A204.1 (cell line): ENCODE data around the gene PHACTR1.

Experiments used
- FAIRE-seq: peaks from 2 replicates; lab custom pipeline; 2012; peaks lifted over from hg19 to GRCh38; lab: Jason Lieb, UNC

Gene PHACTR1

DNA sequence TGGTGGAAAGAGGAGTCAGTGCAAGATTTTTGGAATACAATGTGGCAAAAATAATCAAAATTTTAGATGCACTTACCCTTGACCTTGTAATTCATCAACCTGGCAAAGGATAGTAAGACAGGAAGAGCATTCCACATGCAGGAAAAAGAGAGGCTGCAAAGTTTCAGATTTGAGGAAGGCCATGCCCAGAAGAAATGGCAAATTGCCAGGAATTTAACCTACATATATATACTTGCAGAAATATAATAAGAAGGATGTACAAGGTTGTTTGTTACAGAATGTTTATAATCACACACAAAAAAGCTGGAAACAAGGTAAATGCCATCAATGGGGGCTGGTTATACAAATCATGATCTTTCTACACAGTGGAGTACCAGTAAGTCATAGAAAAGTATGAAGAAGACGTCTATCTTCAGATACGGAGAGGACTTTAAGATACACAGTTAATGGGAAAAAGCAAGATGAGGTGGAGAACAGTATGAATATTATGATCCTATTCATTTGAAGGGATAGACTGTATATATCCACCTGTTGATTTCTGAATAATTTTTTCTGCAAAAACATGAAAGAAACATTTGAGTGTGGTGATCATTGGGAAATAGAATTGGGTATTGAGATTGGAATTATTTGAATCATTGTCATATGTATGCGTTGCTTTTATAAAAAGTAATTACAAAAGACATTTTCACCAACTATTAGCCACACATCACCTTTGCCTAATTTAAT is 358.0 kb downstream of the PHACTR1 start:
- FAIRE-seq: no peak

DNA sequence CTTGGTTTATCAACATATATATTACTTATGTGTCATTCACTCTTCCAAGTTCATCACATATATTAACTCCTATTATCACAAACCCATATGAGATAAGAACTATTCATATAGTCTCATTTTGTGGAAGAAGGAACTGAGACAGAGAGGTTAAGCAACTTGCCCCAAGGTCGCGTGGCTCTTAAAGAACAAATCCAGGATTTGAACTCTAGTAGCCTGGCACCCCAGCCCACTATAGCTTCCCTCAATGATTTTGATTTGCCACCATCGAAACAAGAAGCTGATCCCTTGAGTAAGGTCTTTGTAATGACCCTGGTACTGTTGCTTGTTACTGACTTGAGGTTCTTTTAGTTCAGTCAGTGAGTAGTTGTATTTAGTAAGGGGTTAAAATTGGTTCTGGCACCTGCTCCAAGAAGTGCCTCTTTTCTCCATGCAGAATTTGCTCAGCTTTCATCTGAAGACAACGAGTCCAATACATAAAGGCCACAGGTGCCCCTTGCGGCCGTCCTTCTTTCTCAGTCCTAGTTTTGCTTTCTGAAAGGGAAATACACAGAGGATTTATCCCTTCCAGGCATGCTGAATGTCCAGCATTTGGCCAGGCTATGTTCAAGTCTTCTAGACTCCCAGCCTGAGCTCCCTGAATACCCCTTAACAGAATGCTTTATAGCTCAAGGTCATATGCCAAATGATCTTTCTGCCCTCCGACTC is 358.7 kb downstream of the PHACTR1 start:
- FAIRE-seq: no peak

DNA sequence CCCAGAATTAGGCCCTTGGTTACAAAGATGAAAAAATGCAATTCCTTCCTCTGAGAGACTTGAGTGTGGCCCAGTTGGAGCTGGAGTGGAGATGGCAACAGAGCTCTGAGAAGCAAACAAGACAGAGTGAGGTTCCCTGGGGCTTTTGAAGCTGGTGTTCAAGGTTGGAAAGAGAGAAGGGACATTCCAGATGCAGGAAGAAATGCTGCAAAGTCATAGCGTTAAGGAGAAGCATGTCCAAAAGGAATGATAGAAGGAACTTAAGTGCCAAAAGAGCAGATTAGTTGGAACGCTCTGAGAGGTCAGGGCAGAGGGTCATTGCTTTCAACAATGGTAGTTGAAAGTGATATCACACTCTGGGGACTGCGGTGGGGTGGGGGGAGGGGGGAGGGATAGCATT is 360.0 kb downstream of the PHACTR1 start:
- no peak for FAIRE-seq

DNA sequence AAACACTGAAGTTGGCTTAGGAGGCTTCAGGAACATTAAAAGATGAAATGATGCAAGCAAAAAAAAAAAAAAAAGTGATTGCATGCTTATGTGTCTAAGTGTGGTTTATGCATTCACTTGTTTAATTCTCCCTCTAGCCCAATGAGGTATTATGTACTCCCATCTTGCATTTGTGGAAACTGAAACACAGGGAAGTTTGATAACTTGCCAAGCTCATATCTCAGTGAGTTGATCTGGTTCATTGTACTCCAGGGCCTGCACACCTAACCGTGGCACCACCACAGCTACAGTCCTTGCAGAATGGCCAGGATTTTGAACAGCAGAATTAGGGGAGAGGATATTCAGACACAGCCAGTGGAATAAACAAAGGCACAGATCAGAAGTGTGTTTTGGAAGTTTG is 360.6 kb downstream of the PHACTR1 start:
- no peak for FAIRE-seq

DNA sequence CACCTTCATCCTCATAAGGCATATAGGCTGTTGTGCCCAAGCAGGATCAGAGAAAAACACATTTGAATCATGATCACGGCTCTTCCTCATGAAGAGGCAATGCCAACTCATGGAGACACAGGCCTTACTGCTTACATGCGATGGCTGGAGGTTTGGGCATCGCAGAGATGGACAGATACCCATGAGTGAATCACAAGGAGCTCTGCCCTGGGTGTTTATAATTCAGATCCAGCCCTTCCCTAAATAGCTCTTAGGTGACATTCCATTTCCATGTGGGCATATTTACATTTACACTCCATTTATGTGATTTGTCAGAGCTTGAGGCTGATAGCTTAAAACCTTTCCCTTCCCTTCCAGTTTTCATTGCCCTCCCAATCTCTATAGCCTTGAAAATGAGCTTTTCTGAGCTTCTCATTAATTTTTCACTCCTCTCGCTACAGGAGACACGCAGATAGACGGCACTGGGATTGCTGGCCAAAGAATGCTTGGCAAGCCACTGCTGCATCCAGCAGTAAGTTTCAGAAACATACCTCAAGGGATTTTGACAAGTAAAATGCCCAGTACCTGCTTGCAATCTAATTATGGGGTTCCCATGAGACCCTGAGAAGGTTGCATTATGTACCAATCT is 362.6 kb downstream of the PHACTR1 start:
- FAIRE-seq: no peak

DNA sequence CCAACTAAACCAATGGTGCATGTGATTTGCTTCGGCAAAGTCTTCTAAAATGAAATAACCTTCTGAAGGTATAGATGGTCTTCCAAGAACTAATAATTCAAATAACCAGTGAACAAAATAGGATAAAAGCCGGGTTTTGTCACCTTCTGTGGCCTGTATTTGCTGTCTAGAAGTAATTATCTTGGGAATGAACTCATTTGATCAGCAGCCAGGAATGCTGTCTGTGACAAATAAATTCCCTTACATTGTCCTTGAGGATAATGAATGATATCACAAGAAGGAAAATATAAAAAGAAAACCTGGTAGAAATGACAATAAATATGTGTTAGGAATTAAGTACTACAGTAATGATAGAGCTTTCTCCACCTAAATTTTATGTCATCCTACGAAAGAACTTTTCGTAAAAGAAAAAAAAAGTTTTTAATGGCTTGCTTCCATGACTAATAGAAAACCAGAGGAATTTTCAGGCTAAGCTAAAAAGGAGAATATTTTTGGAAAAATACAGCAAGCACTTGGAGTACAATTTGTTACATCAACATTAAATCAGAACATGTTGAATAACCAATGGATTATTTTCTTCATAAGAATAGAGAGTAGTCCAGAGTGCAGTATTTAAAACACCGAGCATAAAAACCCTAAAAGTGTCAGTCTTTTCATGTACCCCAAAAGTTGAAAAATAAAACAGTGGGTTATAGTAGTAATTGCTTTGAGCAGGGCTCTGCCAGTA is 364.1 kb downstream of the PHACTR1 start:
- FAIRE-seq: no peak

DNA sequence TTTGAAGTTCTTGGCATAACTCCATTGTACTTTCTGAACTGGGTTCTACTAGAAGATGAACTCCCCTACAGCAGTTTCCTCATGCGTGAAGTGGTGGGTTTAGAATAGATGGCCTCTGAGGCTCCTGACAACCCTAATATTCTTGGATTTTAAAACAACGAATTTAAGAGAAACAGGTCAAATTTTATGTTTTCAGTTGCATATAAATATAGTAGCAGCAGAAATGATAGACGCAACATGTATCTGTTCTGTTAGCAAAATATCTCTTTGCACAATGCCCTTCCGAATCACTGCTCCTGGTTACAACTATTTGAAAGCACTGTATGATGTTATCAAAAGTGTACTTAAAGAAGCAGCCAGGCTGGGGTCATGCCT is 364.6 kb downstream of the PHACTR1 start:
- FAIRE-seq: no peak

DNA sequence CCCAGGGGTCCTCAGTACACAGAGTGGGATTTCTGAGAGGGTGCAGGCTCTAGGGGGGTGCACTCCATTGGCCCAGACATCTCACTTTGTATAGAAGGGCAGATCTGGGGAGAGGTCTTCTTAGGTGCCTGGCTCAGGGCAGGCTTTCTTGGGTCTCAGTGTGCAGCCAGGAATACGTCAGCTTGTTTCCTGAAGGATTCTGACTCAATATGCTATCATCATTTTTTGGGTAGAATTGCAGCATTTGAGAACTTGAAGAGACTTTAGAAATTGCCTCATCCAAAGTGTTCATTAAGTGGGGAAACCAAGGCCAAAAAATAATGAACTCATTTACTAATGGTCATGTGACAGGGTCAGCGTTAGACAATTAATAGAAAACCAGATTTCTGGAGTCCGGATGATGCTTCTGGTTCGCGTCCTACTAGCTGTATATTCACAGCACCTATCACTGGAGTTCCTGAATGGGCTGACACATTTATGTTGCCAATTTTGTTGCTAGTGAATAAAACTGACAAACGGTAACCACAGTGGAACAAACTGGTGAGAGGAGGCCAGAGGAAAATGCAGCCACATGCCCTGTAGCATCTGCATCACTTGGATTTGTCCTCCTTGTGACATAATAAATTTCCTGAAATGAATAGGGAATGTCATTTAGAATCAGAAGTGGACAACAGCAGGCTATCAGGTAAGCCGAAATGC is 372.9 kb downstream of the PHACTR1 start:
- no peak for FAIRE-seq

DNA sequence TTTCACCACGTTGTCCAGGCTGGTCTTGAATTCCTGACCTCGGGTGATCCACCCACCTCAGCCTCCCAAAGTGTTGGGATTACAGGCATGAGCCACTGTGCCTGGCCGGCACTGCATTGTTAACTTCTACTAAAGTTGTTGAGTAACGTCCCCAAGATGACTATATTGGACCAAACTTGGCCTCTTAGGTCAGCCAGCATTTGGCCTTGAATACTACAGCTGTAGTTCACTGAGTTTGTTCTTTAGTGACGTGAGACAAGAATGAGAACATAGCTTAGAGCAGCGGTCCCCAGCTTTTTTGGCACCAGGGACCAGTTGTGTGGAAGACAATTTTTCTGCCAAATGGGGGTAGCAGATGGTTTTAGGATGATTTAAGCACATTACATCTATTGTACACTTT is 374.6 kb downstream of the PHACTR1 start:
- no peak for FAIRE-seq

DNA sequence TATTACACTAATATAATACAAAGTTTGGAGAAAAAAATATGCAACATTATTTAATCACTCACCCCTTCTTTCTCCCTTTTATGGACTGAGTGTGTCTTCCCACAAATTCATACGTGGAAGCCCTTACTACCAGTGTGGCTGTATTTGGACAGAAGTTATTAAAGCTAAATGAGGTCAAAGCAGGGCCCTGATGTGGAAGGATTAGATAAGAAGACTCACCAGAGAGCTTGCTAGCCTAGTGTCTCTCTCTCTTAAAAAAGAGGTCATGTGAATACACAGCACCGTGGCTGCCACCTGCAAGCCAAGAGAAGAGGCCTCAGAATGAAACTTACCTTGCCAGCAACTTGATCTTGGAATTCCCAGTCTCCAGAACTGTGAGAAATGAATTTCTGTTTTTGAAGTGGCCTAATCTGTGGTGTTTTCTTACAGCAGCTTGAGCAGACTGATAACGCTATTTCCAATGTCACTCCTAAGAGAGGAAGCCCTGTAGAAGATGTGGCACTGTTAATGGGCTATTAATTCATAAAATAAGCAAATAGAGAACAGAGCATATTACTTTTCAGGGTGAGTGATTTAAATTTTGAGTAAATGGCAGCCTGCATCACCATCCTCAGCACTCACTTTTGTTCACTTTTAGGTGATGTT is 378.3 kb downstream of the PHACTR1 start:
- no peak for FAIRE-seq

DNA sequence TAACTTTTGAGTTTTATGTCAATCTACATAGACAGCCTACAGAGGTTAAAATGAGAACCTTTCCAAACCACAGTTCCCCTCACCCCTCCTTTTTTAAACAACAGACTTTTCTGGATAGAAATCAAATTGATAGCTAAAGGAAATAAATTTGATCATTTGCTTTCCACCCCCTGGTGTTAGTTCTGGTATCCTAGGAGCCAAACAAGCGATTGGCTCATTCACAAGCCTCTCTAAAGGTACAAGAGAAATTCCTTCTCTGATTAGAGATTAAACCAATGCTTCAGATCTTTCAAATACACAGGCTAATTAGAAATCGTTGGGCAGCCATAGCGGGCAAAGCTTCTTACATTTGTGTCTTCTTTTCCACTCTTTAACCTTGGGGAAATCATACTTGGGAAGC is 379.5 kb downstream of the PHACTR1 start:
- no peak for FAIRE-seq

DNA sequence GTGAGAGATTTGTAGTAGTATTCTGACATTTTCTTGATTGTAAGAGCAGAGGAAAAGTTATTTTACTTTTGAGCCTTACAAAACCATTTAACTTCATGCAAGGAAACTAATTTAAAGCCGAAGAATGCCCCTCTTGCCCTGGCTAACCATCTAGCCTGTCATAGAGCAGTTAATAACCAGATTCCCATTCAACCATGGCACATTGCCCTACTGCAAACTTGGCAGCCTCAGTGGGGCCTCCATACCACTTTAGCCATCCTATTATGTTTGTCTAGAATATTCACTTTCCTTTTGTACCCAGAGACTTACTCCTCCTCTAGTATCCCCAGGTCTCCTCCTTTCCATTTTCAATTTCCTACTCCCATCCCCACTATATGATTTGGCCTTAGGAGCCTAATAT is 380.9 kb downstream of the PHACTR1 start:
- FAIRE-seq: no peak

DNA sequence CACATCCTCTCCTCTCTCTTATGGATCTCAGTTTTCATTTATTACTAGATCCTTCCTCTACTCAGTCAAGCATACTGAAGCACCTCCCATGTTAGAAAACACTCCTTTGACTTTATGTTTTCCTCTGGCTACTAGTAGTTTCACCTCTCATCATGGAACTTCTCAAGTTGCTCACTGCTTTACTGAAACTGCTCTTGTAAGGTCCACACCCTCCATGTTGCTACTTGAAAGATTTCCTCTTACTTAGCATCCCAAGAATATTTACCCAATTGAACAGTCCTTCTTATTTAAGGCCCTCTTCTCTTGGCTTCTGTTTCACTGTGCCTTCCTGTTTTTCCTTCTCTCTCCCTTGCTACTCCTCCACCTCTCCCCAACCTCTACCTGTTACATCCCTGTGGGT is 381.4 kb downstream of the PHACTR1 start:
- no peak for FAIRE-seq

DNA sequence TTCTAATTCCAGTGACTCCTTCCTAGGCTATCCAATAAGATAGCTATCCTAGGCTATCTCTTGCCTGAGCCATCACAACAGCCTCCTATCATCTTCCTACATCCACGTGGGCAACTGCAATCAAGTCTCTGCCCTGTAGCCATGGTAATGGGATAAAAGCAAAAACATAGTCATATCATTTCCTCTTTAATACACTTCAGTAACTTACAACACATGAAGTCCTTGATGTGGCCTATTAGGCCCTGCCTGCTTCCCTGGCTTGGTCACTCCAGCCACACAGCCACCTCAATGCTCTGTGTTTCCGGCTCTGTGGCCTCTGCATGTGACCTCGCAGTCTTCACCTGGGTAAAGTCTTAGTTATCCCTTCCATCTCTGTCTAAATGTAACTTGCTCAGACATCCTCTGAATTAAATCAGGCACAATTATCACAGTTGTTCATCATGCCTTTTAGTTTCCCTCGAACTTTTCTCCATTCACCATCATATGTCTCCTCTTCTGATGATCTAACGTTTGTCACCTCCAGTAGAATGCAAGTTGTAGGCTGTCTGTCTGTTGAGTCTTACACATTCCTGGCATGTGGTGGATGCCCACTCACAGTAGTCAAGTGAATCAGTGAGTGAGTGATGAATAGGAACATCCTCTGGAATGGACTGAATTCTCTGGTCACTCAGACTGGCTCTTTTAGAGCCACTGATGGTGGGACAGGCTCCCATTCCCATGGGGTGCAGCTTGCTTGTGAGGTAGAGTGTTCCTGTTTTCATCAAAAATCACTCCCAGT is 382.4 kb downstream of the PHACTR1 start:
- FAIRE-seq: no peak

DNA sequence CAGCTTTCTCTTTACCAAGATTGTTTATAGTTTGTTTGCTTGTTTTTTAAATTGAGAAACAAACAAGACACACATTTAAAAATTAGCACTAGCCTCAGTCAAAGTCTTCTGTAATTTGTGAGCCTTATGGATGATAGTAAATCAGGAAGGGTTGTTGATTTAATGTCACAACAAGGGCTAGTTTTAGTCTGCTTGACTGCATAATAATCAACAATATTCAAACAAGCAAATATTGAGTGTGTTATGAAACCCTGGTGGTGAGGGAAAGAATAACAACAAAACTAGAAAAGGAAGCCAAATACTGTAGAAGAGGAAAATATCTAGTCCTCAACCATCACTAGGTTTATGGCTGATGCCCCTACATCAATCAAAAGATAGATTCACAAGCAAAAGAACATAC is 383.2 kb downstream of the PHACTR1 start:
- no peak for FAIRE-seq

DNA sequence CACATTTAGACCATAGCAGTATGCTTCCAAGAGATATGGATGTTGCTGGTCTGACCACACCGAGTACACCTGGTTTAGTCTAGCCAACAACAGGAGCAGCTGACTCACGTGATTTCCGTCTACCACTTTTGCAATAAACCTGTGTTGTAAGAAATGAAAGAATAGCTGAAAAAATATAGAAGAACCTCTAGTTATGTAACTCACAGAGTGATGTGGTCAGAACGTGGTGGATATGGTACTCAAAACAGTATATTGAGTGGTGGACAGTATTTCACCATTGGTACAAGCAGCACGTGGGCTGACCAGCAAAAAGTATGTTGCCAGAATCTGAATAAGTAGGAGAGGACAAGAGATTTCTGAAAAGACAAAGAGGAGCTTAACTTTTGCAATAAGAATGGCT is 384.8 kb downstream of the PHACTR1 start:
- no peak for FAIRE-seq

DNA sequence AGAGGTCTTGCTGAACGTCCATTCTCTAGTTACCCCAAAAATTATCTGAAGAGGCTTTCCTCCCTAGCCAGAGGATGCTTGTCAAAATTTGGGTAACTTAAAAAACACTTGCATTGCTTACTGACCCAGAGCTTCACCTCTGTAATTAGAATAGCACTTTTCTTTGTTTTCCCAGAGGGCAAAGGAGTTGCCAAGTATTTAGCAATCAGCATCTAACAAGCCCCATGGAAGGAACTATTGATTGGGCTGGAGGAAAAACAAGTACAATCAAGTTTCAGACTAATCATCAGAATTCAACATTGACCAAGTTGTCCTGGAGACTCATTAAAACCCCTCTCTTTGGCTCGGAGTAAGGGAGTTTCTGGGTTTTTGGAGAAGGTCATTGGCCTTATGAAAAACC is 385.4 kb downstream of the PHACTR1 start:
- no peak for FAIRE-seq

DNA sequence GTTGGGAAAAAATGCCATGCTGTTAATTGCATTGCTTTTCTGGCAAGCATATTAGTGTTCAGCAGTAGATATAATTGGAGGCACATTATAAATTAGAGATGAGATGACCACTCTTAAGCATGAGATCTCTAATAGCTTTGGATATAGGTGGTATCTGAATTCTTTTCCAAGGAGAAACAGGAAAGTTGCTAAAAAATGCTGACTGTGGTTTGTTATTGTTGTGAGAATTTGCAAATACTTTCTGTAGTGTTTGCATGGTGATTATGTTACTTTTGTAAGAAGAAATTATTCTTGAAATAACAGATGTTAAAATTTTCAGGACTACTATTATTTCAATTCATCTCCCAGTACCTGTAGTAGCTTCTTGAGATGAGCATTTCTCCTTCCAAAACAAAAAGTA is 386.6 kb downstream of the PHACTR1 start:
- no peak for FAIRE-seq

DNA sequence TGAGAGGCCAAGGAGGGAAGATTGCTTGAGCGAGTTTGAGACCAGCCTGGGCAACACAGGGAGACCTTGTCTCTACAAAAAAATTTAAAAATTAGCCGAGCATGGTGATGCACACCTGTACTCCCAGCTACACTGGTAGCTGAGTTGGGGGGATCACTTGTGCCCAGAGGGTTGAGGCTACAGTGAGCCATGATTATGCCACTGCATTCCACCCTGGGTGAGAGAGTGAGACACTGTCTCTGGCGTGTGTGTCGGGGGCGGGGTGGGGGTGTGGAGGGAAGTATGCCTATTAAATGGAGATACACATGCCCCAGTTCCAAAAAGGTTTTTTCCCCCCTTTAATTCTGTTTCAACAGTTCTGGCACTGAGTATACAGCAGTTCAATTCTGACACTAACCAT is 388.6 kb downstream of the PHACTR1 start:
- FAIRE-seq: no peak

DNA sequence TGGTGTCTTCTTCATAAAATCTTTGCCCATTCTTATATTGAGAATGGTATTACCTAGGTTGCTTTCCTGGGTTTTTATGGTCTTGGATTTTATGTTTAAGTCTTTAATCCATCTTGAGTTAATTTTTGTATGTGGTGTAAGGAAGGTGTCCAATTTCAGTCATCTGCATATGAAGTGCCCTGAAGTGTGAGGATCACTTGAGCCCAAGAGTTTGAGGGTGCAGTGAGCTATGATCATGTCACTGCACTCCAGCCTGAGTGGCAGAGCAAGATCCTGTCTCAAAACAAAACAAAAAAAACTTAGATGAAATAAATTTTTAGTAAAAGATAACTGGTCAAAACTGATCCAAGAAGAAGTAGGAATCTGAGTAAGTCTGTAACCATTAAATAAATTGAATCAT is 396.4 kb downstream of the PHACTR1 start:
- FAIRE-seq: no peak

DNA sequence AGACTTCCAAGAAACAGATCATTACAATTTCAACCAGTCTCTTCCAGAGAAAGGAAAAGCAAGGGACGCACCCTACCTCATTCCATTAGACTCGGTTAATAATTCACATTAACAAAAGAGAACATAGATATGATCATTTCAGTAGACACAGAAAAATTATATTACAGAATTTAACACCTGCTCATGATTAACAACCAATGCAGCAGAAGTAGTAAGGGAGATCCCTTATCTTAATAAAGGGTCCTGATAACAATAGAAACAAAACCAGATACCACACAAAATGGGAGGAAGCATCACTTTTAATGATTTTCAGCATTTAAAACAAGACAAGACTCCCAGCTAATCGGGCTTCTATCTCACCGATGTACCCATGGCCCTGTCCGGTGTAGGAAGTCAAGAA is 396.8 kb downstream of the PHACTR1 start:
- no peak for FAIRE-seq
